Measurements from ENCODE around the gene UBFD1.
"Not testable (repeated sequence)": the region's sequence is repeated elsewhere in the genome, so short reads cannot be mapped to it uniquely, and the experiment has no call there.

Gene UBFD1

GRCh38 chr16:23556881-23557778 lies at the start of gene UBFD1, which contains the start of gene EARS2:
TSS of gene UBFD1 (plus strand) at chr16:23557727. CDS start at chr16:23557743, 16 bp downstream.
TSS of gene EARS2 (minus strand) at chr16:23557350. CDS start at chr16:23557343, 7 bp downstream.
- peak; percentile 99 for DNase-seq

- DNase-seq = no peak
Measured at GRCh38 chr16:23508589-23509440, 48.7 kb upstream of the UBFD1 start.

GRCh38 chr16:23509441-23509754 lies 48.1 kb upstream of the UBFD1 start:
- DNase-seq = no peak

- peak; percentile 37 for DNase-seq
Measured at GRCh38 chr16:23509782-23510163, 47.8 kb upstream of the UBFD1 start.

- peak; percentile 83 for DNase-seq
Measured at GRCh38 chr16:23510164-23510914, 47.2 kb upstream of the UBFD1 start, which contains the start of gene GGA2. TSS of gene GGA2 (minus strand) at chr16:23510494. CDS start at chr16:23510411, 83 bp downstream.

- DNase-seq = not testable (repeated sequence)
Measured at GRCh38 chr16:23510915-23511270, 46.6 kb upstream of the UBFD1 start.

GRCh38 chr16:23511731-23512130 lies 45.8 kb upstream of the UBFD1 start:
- no peak for DNase-seq

- no peak for DNase-seq
Measured at GRCh38 chr16:23512168-23512695, 45.3 kb upstream of the UBFD1 start.

- DNase-seq = peak; percentile 55
Measured at GRCh38 chr16:23514381-23515152, 43.0 kb upstream of the UBFD1 start.

- DNase-seq = no peak
Measured at GRCh38 chr16:23515881-23516280, 41.6 kb upstream of the UBFD1 start.

GRCh38 chr16:23516366-23517137 lies 41.0 kb upstream of the UBFD1 start:
- DNase-seq = no peak

- no peak for DNase-seq
Measured at GRCh38 chr16:23518435-23518891, 39.1 kb upstream of the UBFD1 start.

- DNase-seq = no peak
Measured at GRCh38 chr16:23519282-23519681, 38.2 kb upstream of the UBFD1 start.

- DNase-seq = no peak
Measured at GRCh38 chr16:23520500-23520899, 37.0 kb upstream of the UBFD1 start.

GRCh38 chr16:23521037-23521743 lies 36.3 kb upstream of the UBFD1 start:
- no peak for DNase-seq

- DNase-seq = no peak
Measured at GRCh38 chr16:23521965-23522364, 35.6 kb upstream of the UBFD1 start.

- no peak for DNase-seq
Measured at GRCh38 chr16:23523321-23523720, 34.2 kb upstream of the UBFD1 start.

- DNase-seq = no peak
Measured at GRCh38 chr16:23523876-23524385, 33.6 kb upstream of the UBFD1 start.

GRCh38 chr16:23524886-23525285 lies 32.6 kb upstream of the UBFD1 start:
- DNase-seq = no peak
